Measurements from ENCODE around the gene HIPK2. TPM values are rescaled to one million over a fixed set of nuclear protein-coding genes. Genes with fewer than 3 reads are reported as not detected.

HIPK2 gene
- total and polyA plus RNA-seq, 2 donors (not counting 3 experiments of a cell fraction or from before 2014, with no cell fraction given): 9.0 to 43.8 TPM

DNA sequence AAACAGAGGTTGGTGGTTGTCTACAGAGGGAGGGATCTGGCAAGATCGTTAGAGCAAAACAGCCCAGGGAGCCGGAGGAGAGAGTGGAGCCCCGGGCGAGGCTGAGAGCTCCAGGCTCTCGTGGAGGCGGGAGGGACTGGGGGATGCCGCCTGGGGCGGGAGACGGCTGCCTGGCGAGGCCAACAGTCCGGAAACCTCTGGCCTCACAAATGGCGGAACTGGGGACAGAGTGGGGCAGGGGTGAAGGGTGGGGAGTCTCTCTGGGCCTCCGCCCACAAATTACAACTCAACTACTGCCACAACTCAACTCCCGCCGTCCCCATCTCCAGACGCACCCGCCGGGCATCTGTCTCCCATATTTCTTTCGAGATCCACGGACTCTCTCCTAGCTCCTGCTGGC, 206.6 kb downstream of the HIPK2 start:
- FAIRE-seq (no peak), DNase-seq (ENCODE audit: low read depth, low spot score) (no peak)
- Histone ChIP-seq H3K9me1 (replicated peaks; ENCODE audit: control insufficient read depth, extremely low read depth, insufficient read depth, low read length) (no peaks in the 10 kb centered on the region), H3K27me3 (ENCODE audit: control insufficient read depth in 2 of 2, insufficient read depth in 2 of 2, low read length in 2 of 2) (no peaks in the 10 kb centered on the region), H4K20me1 (replicated peaks; ENCODE audit: control insufficient read depth, extremely low read depth, insufficient read depth, low read length) (no peaks in the 10 kb centered on the region), H3K9ac (replicated peaks; ENCODE audit: extremely low read depth, insufficient read depth, low read length) (no peak overlapping the region), H3K36me3 (ENCODE audit: control insufficient read depth in 2 of 2, extremely low read depth in 1 of 2, insufficient read depth in 2 of 2, low read length in 2 of 2) (peaks cover 0 to 9% of the 10 kb centered on the region in 2 experiments), H3K79me2 (ENCODE audit: control insufficient read depth, insufficient read depth, low read length) (no peaks in the 10 kb centered on the region), H3K27ac (ENCODE audit: insufficient read depth, low read depth, low read length) (no peak overlapping the region), H2AFZ (ENCODE audit: low read depth, low read length) (no peak overlapping the region), H3K4me1 (ENCODE audit: control insufficient read depth, extremely low read depth, insufficient read depth, low read length) (no peaks in the 10 kb centered on the region), H3K4me2 (ENCODE audit: insufficient read depth, low read length) (no peak overlapping the region), H3K9me3 (replicated peaks; ENCODE audit: control insufficient read depth, insufficient read depth, low read length) (no peaks in the 10 kb centered on the region), H3K4me3 (replicated peaks in 1 of 3; ENCODE audit: insufficient read depth in 1 of 3, low read depth in 1 of 3, low read length in 3 of 3) (no peak overlapping the region)
- ChIA-PET POLR2A (no interaction called here), CTCF (no interaction called here)
- no TSS peak for BruUV-seq (replicated peaks)
- TF ChIP-seq JUN (IDR thresholded peaks at IDR 0.05; ENCODE audit: borderline replicate concordance, insufficient read depth, insufficient read length, low read depth) (no peak), POLR2A (IDR thresholded peaks at IDR 0.05; ENCODE audit: low read depth, low read length) (no peak), FOS (IDR thresholded peaks at IDR 0.05; ENCODE audit: borderline replicate concordance, insufficient read depth, low read length) (no peak), GATA2 (IDR thresholded peaks at IDR 0.05; ENCODE audit: insufficient read depth, insufficient read length, low read depth, low read length) (no peak), EZH2 (IDR thresholded peaks at IDR 0.05; ENCODE audit: borderline replicate concordance, low read depth, low read length, severe bottlenecking) (no peak), POLR2AphosphoS5 (IDR thresholded peaks at IDR 0.05; ENCODE audit: insufficient read depth, low read depth, low read length) (no peak), MYC (IDR thresholded peaks at IDR 0.05; ENCODE audit: low read depth, low read length) (no peak)
- TF ChIP-seq, protein P1, sequence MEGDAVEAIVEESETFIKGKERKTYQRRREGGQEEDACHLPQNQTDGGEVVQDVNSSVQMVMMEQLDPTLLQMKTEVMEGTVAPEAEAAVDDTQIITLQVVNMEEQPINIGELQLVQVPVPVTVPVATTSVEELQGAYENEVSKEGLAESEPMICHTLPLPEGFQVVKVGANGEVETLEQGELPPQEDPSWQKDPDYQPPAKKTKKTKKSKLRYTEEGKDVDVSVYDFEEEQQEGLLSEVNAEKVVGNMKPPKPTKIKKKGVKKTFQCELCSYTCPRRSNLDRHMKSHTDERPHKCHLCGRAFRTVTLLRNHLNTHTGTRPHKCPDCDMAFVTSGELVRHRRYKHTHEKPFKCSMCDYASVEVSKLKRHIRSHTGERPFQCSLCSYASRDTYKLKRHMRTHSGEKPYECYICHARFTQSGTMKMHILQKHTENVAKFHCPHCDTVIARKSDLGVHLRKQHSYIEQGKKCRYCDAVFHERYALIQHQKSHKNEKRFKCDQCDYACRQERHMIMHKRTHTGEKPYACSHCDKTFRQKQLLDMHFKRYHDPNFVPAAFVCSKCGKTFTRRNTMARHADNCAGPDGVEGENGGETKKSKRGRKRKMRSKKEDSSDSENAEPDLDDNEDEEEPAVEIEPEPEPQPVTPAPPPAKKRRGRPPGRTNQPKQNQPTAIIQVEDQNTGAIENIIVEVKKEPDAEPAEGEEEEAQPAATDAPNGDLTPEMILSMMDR (IDR thresholded peaks at IDR 0.05; ENCODE audit: extremely low read depth in 1 of 2, insufficient read depth in 1 of 2, low read depth in 1 of 2, low read length in 2 of 2): no peak
- TF ChIP-seq, protein P2, sequence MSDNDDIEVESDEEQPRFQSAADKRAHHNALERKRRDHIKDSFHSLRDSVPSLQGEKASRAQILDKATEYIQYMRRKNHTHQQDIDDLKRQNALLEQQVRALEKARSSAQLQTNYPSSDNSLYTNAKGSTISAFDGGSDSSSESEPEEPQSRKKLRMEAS (IDR thresholded peaks at IDR 0.05; ENCODE audit: insufficient read depth, insufficient read length): no peak
- intact Hi-C loops (cut with micrococcal nuclease) (no loop called here), dilution Hi-C loops (cut with MboI; ENCODE audit: extremely low pct_ligation_motif_present, low sequenced_read_pairs) (no loop called here)

Measured in endothelial cell of umbilical vein (primary cell).